Spleen (tissue), 7 donors: ENCODE measurements around the gene NR1H3.

ENCODE experiments used
- POLR2A ChIP-seq, 3 donors: fragments of 450-650 bp; IDR thresholded peaks; one replicate each; pipeline ENCODE4 v1.5.1; 2017; ENCODE audit warnings: antibody characterized with exemption in 3 of 3, mild to moderate bottlenecking in 1 of 3
- POLR2AphosphoS5 ChIP-seq, 3 donors: sonication (generic); formaldehyde crosslinking; IDR thresholded peaks; one replicate each; pipeline ENCODE4 v1.5.1; 2017; ENCODE audit warnings: antibody characterized with exemption in 3 of 3
- TF ChIP-seq, protein P1 (sequence below), 11 experiments: fragments of 200-600 bp in 7 of 11; fragments of 450-650 bp in 4 of 11; sonication (generic) in 4 of 11; IDR thresholded peaks in 8 of 11; conservative IDR thresholded peaks in 3 of 11; 1 replicate in 7 of 11; 2 replicates in 4 of 11; pipeline versions ENCODE4 v1.4.0 to v1.8.0; 2016 to 2021; ENCODE audit warnings: antibody characterized with exemption in 11 of 11, inconsistent platforms in 4 of 11, mild to moderate bottlenecking in 1 of 11
- donor health status: DM: no; HTN: no; CAD: no; lungs with moderate emphysema.
- donor health status: DM: no; HTN: no; CAD: no.
- donor health status: DM: no; HTN: no; CAD: no.

DNA sequence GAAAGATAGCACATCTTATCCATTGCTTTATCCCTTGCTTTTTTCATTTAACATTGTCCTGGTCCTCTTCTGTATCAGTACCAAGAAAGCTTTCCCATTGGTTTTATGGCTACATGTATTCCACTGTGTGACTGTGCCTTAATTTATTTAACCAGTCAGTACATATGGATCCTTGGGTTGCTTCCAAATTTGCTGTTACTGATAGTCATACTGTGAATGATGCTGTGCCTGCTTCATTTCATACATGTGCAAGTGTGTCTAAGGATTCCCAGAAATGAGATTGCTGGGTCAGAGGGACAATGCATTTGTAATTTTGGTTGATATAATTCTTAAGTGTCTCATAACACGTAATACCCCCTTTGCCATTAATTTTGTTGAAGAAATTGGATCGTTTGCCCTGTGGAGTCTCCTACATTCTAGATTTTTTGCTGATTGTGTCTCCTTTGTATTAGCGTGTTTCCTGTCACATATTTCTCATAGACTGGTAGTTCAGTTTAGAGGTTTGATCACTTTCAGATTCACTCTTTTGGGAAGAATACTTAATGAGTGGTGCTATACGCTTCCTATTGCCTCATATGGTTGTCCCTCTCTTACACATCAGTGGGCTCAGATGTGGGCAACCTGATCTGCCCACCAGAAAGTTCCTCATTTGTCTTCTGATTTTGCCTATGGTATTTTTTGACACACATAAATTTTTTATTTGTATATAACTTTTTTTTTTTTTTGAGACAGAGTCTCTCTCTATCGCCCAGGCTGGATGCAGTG, 59.5 kb downstream of the NR1H3 start:
- TF ChIP-seq, protein P1, sequence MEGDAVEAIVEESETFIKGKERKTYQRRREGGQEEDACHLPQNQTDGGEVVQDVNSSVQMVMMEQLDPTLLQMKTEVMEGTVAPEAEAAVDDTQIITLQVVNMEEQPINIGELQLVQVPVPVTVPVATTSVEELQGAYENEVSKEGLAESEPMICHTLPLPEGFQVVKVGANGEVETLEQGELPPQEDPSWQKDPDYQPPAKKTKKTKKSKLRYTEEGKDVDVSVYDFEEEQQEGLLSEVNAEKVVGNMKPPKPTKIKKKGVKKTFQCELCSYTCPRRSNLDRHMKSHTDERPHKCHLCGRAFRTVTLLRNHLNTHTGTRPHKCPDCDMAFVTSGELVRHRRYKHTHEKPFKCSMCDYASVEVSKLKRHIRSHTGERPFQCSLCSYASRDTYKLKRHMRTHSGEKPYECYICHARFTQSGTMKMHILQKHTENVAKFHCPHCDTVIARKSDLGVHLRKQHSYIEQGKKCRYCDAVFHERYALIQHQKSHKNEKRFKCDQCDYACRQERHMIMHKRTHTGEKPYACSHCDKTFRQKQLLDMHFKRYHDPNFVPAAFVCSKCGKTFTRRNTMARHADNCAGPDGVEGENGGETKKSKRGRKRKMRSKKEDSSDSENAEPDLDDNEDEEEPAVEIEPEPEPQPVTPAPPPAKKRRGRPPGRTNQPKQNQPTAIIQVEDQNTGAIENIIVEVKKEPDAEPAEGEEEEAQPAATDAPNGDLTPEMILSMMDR (IDR thresholded peaks at IDR 0.05 in 8 of 11, conservative IDR thresholded peaks at IDR 0.05 in 3 of 11): no peak
- TF ChIP-seq POLR2A (IDR thresholded peaks at IDR 0.05) (no peak), POLR2AphosphoS5 (IDR thresholded peaks at IDR 0.05) (no peak)
